GM19467 (cell line): ENCODE data around the gene CARD14.
"Not testable (repeated sequence)": the region's sequence is repeated elsewhere in the genome, so short reads cannot be mapped to it uniquely, and the experiment has no call there.

Source experiments
- ATAC-seq: cut with Tn5 transposase; IDR thresholded peaks from one replicate; pipeline ENCODE4 v1.9.1; 2021; ENCODE audit warnings: mild to moderate bottlenecking, moderate library complexity; ENCODE audit not compliant: unreplicated experiment

CARD14 gene

GRCh38 chr17:80147035-80147822, 22.6 kb upstream of the CARD14 start, which contains the start of gene EIF4A3:
TSS of gene EIF4A3 (minus strand) at chr17:80147128. CDS start at chr17:80146961, 167 bp downstream.
- peak; percentile 80 for ATAC-seq

GRCh38 chr17:80151333-80151732, 18.5 kb upstream of the CARD14 start:
- no peak for ATAC-seq

- no peak for ATAC-seq
Measured at GRCh38 chr17:80152081-80152702, 17.6 kb upstream of the CARD14 start.

GRCh38 chr17:80153004-80153403, 16.8 kb upstream of the CARD14 start:
- ATAC-seq = no peak

- ATAC-seq = no peak
Measured at GRCh38 chr17:80154166-80154565, 15.7 kb upstream of the CARD14 start.

GRCh38 chr17:80155600-80155999, 14.2 kb upstream of the CARD14 start:
- not testable (repeated sequence) for ATAC-seq

- ATAC-seq = no peak
Measured at GRCh38 chr17:80158846-80159245, 11.0 kb upstream of the CARD14 start.

GRCh38 chr17:80160536-80160935, 9.3 kb upstream of the CARD14 start:
- no peak for ATAC-seq

GRCh38 chr17:80163336-80163735, 6.5 kb upstream of the CARD14 start:
- ATAC-seq = no peak

- ATAC-seq = no peak
Measured at GRCh38 chr17:80164185-80164584, 5.6 kb upstream of the CARD14 start.

GRCh38 chr17:80166446-80166845, 3.4 kb upstream of the CARD14 start:
- ATAC-seq = no peak

GRCh38 chr17:80168371-80168770, 1.5 kb upstream of the CARD14 start:
- ATAC-seq = no peak

GRCh38 chr17:80169107-80169506, 723 bp upstream of the CARD14 start:
- ATAC-seq = no peak

GRCh38 chr17:80171681-80172080, 1.9 kb downstream of the CARD14 start:
- ATAC-seq = no peak

GRCh38 chr17:80173126-80173525, 3.3 kb downstream of the CARD14 start:
- ATAC-seq = no peak

GRCh38 chr17:80173916-80174315, 4.1 kb downstream of the CARD14 start:
- ATAC-seq = no peak

GRCh38 chr17:80176757-80177156, 6.9 kb downstream of the CARD14 start:
- ATAC-seq = no peak

- no peak for ATAC-seq
Measured at GRCh38 chr17:80177986-80178595, 8.3 kb downstream of the CARD14 start.

- no peak for ATAC-seq
Measured at GRCh38 chr17:80180192-80180591, 10.4 kb downstream of the CARD14 start.

GRCh38 chr17:80181431-80181830, 11.6 kb downstream of the CARD14 start:
- no peak for ATAC-seq

- ATAC-seq = no peak
Measured at GRCh38 chr17:80182118-80182844, 12.5 kb downstream of the CARD14 start.
